NCI-H2196 (cell line): Measurements from ENCODE around the gene GALNT9.

ENCODE experiments used
- DNase-seq: peaks from one replicate; lab custom pipeline; 2025; ENCODE audit not compliant: unreplicated experiment; lab: John Stamatoyannopoulos, UW

The GALNT9 gene

GRCh38 chr12:132161796-132162507 is 167.4 kb downstream of the GALNT9 start:
- DNase-seq: no peak

- peak; percentile 34 for DNase-seq
Measured at GRCh38 chr12:132161036-132161781, 168.2 kb downstream of the GALNT9 start.

GRCh38 chr12:132160601-132161035 is 168.8 kb downstream of the GALNT9 start:
- DNase-seq: no peak

GRCh38 chr12:132160016-132160415 is 169.4 kb downstream of the GALNT9 start:
- no peak for DNase-seq

- no peak for DNase-seq
Measured at GRCh38 chr12:132159555-132160003, 169.8 kb downstream of the GALNT9 start.

- DNase-seq: no peak
Measured at GRCh38 chr12:132158677-132159554, 170.5 kb downstream of the GALNT9 start.

- no peak for DNase-seq
Measured at GRCh38 chr12:132157733-132158409, 171.5 kb downstream of the GALNT9 start.

- DNase-seq: no peak
Measured at GRCh38 chr12:132156573-132157325, 172.6 kb downstream of the GALNT9 start.

GRCh38 chr12:132155771-132156572 is 173.4 kb downstream of the GALNT9 start:
- DNase-seq: no peak

GRCh38 chr12:132154941-132155770 is 174.2 kb downstream of the GALNT9 start:
- DNase-seq: no peak

GRCh38 chr12:132154341-132154761 is 175.0 kb downstream of the GALNT9 start:
- no peak for DNase-seq

GRCh38 chr12:132153501-132154340 is 175.7 kb downstream of the GALNT9 start:
- DNase-seq: peak; percentile 78

- no peak for DNase-seq
Measured at GRCh38 chr12:132152953-132153352, 176.4 kb downstream of the GALNT9 start.

GRCh38 chr12:132152411-132152821 is 177.0 kb downstream of the GALNT9 start:
- DNase-seq: no peak

- DNase-seq: no peak
Measured at GRCh38 chr12:132151766-132152410, 177.5 kb downstream of the GALNT9 start.

GRCh38 chr12:132151145-132151765 is 178.1 kb downstream of the GALNT9 start:
- no peak for DNase-seq

GRCh38 chr12:132150780-132151144 is 178.6 kb downstream of the GALNT9 start:
- DNase-seq: no peak
